Retinal pigment epithelial cell (primary cell): ENCODE measurements around the gene GPC5.

Source experiments
- DNase-seq: peaks from one replicate; pipeline ENCODE4 v3.0.0-alpha.2; 2010; ENCODE audit warnings: low read depth
- H3K4me3 ChIP-seq: 2 replicates; pipeline ENCODE4 v1.5.1; 2011; ENCODE audit warnings: mild to moderate bottlenecking, low read length, control low read depth, moderate library complexity
- CTCF ChIP-seq: conservative IDR thresholded peaks from 2 replicates; pipeline ENCODE4 v1.5.1; 2011; ENCODE audit warnings: low read depth, low read length, control low read depth, inconsistent platforms

The GPC5 gene

GRCh38 chr13:91868351-91868750 is 469.9 kb downstream of the GPC5 start:
- TF ChIP-seq CTCF: no peak
- DNase-seq: no peak
- no peak overlapping the region for H3K4me3 ChIP-seq

- DNase-seq: no peak
- no peak overlapping the region for H3K4me3 ChIP-seq
- no peak for TF ChIP-seq CTCF
Observed at GRCh38 chr13:91878491-91878890, 480.1 kb downstream of the GPC5 start.

- H3K4me3 ChIP-seq: no peak overlapping the region
- no peak for DNase-seq
- no peak for TF ChIP-seq CTCF
Observed at GRCh38 chr13:91879360-91879759, 480.9 kb downstream of the GPC5 start.

- TF ChIP-seq CTCF: no peak
- no peak for DNase-seq
Observed at GRCh38 chr13:91882918-91883317, 484.5 kb downstream of the GPC5 start.

GRCh38 chr13:91889641-91890040 is 491.2 kb downstream of the GPC5 start:
- no peak overlapping the region for H3K4me3 ChIP-seq
- DNase-seq: no peak
- TF ChIP-seq CTCF: no peak

More at GRCh38 chr13:91882918-91883317, 484.5 kb downstream of the GPC5 start:
- H3K4me3 ChIP-seq: no peak overlapping the region

- no peak overlapping the region for H3K4me3 ChIP-seq
- DNase-seq: no peak
- TF ChIP-seq CTCF: no peak
Observed at GRCh38 chr13:91891141-91891540, 492.7 kb downstream of the GPC5 start.

GRCh38 chr13:91893040-91893439 is 494.6 kb downstream of the GPC5 start:
- H3K4me3 ChIP-seq: no peak overlapping the region
- no peak for TF ChIP-seq CTCF
- no peak for DNase-seq
